Measurements from ENCODE around the gene TEX261.

The TEX261 gene

DNA sequence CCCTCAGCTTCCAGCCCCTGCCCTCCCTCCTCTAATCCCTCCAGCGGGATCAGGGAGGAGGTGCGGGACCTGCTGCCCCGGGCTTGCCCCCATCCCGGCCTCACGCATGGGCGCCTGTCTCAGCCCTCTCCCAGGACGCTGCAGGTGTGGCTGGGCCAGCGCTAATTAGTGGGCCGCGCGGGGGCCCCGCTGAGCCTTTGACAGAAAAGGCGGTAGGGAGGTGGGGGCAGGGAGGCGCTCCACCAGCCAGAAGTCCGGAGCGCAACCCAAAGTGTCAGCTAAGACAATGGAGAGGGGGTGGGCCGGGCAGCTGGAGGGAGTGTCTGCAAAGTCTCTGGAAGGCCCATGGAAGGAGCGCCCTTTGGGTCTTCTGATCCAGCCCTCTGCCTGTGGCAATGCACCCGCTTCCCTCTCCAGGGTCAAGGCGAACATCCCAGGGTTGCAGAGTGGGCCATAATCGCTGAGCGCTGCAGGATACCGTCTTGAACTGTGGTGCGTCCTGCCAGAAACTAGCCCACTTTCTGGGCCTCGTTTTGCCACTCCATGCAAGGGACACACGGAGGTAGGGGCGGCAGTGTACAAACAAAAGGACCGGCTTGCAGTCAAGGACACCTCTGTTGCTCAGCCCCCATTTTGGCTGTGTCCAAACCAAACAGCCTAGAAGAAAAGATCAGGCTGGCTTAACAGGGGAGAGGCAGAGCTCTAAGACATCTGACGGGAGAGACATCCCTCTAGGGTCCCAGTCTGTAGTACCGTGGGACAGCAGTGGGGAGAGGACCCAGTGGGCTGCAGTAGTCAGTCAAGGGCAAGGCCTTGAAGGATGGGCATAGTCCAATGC, 55.5 kb downstream of the TEX261 start:
- H3K9ac ChIP-seq, result no peak overlapping the region
- TF ChIP-seq, protein P1, sequence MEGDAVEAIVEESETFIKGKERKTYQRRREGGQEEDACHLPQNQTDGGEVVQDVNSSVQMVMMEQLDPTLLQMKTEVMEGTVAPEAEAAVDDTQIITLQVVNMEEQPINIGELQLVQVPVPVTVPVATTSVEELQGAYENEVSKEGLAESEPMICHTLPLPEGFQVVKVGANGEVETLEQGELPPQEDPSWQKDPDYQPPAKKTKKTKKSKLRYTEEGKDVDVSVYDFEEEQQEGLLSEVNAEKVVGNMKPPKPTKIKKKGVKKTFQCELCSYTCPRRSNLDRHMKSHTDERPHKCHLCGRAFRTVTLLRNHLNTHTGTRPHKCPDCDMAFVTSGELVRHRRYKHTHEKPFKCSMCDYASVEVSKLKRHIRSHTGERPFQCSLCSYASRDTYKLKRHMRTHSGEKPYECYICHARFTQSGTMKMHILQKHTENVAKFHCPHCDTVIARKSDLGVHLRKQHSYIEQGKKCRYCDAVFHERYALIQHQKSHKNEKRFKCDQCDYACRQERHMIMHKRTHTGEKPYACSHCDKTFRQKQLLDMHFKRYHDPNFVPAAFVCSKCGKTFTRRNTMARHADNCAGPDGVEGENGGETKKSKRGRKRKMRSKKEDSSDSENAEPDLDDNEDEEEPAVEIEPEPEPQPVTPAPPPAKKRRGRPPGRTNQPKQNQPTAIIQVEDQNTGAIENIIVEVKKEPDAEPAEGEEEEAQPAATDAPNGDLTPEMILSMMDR (conservative IDR thresholded peaks at IDR 0.05; ENCODE audit: low read depth, low read length), result no peak
- H3K4me3 ChIP-seq (IDR thresholded peaks at IDR 0.05; ENCODE audit: insufficient read depth, low read depth, low read length), result no peak overlapping the region
- no peaks in the 10 kb centered on the region for H3K27me3 ChIP-seq (ENCODE audit: insufficient read depth, low read depth)
- no peak overlapping the region for H3K4me2 ChIP-seq
- no peaks in the 10 kb centered on the region for H3K79me2 ChIP-seq (ENCODE audit: insufficient read depth, low read depth)
- no peak overlapping the region for H3K27ac ChIP-seq
- no peak overlapping the region for H2AFZ ChIP-seq (ENCODE audit: low read depth)
- no peaks in the 10 kb centered on the region for H3K4me1 ChIP-seq (ENCODE audit: low read depth, poor library complexity, severe bottlenecking)
- no peaks in the 10 kb centered on the region for H3K36me3 ChIP-seq (ENCODE audit: insufficient read depth)
- no peaks in the 10 kb centered on the region for H4K20me1 ChIP-seq (ENCODE audit: insufficient read depth)

DNA sequence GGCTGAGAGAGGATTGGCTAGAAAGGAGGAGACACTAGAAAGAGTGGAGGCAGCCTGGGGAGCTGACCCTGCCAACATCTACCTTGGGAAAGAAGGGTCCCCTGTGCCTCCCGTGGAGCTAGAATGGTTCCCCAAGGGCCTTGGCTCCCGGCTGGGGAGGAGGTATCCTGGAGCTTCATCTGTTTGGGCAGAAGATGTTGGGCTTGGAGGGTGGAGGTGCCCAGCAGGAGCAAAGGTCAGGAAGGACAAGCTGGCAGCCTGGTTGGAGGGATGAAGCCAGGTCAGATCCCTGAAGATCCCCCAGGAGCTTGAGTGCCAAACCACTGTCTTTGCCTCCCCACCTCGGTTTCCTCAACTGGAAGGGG, 56.1 kb downstream of the TEX261 start:
- Histone ChIP-seq H4K20me1 (ENCODE audit: insufficient read depth) (no peaks in the 10 kb centered on the region), H3K9ac (no peak overlapping the region), H3K79me2 (ENCODE audit: insufficient read depth, low read depth) (no peaks in the 10 kb centered on the region), H2AFZ (ENCODE audit: low read depth) (no peak overlapping the region), H3K27ac (no peak overlapping the region), H3K36me3 (ENCODE audit: insufficient read depth) (no peaks in the 10 kb centered on the region), H3K27me3 (ENCODE audit: insufficient read depth, low read depth) (no peaks in the 10 kb centered on the region), H3K4me1 (ENCODE audit: low read depth, poor library complexity, severe bottlenecking) (no peaks in the 10 kb centered on the region), H3K4me3 (IDR thresholded peaks at IDR 0.05; ENCODE audit: insufficient read depth, low read depth, low read length) (no peak overlapping the region), H3K4me2 (no peak overlapping the region)
- TF ChIP-seq, protein P1 (conservative IDR thresholded peaks at IDR 0.05; ENCODE audit: low read depth, low read length), result no peak

DNA sequence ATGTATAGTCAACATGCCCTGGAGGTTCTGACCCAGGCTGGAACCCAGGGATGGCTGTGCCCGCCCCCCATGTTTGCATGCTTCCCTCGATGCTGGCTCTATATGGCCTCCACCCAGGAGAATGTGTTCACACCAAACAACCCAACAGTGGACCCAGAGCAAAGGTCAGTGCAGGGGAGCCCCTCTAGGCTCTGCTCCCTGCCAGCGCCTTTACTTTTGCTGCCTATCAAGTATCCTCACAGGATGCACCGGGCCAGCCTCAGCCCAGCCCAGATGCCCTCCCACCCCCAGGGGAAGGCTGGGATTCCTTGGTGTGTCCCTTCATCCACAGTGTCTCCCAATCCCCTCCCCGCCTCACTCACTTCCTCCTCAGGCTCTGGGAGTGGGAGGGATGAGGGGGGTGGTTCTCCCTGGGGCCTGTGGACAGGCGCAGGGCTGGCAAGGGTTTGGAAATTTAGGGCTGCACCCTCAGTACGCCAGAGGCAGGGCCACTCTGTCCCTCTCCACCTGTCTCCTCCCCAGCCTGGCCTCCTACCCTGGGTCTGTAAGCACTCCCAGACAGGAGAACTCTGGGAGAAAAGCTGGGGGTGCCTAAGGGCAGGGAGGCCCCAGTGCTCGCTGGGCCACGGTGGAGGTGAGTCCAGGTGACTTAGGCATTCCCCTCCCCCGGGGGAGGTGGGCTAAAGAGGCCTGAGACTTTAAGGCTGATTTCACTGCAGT, 56.6 kb downstream of the TEX261 start:
- no peaks in the 10 kb centered on the region for H3K27me3 ChIP-seq (ENCODE audit: insufficient read depth, low read depth)

DNA sequence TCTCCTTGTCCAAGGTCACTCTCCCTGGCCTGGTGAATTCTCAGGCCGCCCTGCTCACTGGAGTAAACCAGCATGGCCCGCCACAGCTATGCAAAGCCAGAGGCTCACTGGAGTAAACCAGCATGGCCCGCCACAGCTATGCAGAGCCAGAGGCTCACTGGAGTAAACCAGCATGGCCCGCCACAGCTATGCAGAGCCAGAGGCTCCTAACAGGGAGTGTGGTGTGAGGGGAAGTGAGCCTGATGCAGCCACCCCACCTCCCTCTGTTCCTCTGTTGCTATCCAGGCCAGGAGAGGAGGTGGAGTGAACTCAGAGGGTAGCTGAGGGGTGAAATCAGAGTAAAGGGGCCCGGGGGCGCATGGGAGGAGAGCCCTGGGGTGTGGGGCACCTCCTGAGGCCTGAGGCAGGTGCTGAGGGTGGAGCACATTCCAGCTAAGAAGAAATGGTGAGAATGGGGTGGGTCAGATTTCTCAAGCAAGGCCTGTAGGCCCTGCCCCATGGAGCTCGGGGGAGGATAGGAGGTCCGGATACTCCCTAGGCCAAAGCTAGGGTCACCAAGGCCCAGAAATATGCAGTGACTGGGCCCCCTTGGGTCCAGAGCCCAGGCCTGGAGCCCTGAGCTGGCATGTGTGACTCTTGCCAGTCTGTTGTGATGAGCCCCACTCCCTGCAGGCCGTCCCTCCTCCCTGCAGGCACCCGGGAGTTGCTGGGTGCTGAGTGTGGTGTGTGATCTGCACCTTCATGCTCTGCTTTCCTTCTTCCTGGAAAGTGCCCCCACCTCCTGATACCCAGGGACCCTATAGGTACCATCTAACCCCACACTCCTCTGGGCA, 57.5 kb downstream of the TEX261 start:
- Histone ChIP-seq H2AFZ (ENCODE audit: low read depth) (no peak overlapping the region), H3K9ac (no peak overlapping the region), H3K27ac (no peak overlapping the region), H3K4me1 (ENCODE audit: low read depth, poor library complexity, severe bottlenecking) (no peaks in the 10 kb centered on the region), H3K4me2 (no peak overlapping the region), H3K27me3 (ENCODE audit: insufficient read depth, low read depth) (no peaks in the 10 kb centered on the region), H3K79me2 (ENCODE audit: insufficient read depth, low read depth) (no peaks in the 10 kb centered on the region), H3K4me3 (IDR thresholded peaks at IDR 0.05; ENCODE audit: insufficient read depth, low read depth, low read length) (no peak overlapping the region), H3K36me3 (ENCODE audit: insufficient read depth) (no peaks in the 10 kb centered on the region), H4K20me1 (ENCODE audit: insufficient read depth) (no peaks in the 10 kb centered on the region)
- TF ChIP-seq, protein P1 (conservative IDR thresholded peaks at IDR 0.05; ENCODE audit: low read depth, low read length), result no peak

More for the DNA sequence above, 56.6 kb downstream of the TEX261 start:
- no peak overlapping the region for H3K27ac ChIP-seq
- no peaks in the 10 kb centered on the region for H3K36me3 ChIP-seq (ENCODE audit: insufficient read depth)
- no peak overlapping the region for H3K4me3 ChIP-seq (IDR thresholded peaks at IDR 0.05; ENCODE audit: insufficient read depth, low read depth, low read length)
- no peaks in the 10 kb centered on the region for H3K79me2 ChIP-seq (ENCODE audit: insufficient read depth, low read depth)
- no peak overlapping the region for H2AFZ ChIP-seq (ENCODE audit: low read depth)
- no peaks in the 10 kb centered on the region for H3K4me1 ChIP-seq (ENCODE audit: low read depth, poor library complexity, severe bottlenecking)
- TF ChIP-seq, protein P1 (conservative IDR thresholded peaks at IDR 0.05; ENCODE audit: low read depth, low read length), result no peak
- no peak overlapping the region for H3K4me2 ChIP-seq
- H4K20me1 ChIP-seq (ENCODE audit: insufficient read depth), result no peaks in the 10 kb centered on the region
- H3K9ac ChIP-seq, result no peak overlapping the region
